HG03060 (cell line): ENCODE results near the gene ANAPC16.
"Not testable (repeated sequence)": the region's sequence is repeated elsewhere in the genome, so short reads cannot be mapped to it uniquely, and the experiment has no call there.

Experiments
- ATAC-seq: cut with Tn5 transposase; IDR thresholded peaks from one replicate; pipeline ENCODE4 v1.9.1; 2021; ENCODE audit warnings: low read depth, moderate number of reproducible peaks; ENCODE audit not compliant: unreplicated experiment

ANAPC16 gene

GRCh38 chr10:72208526-72208925, 7.3 kb upstream of the ANAPC16 start:
- not testable (repeated sequence) for ATAC-seq

GRCh38 chr10:72211381-72211780, 4.4 kb upstream of the ANAPC16 start:
- ATAC-seq = not testable (repeated sequence)

- ATAC-seq = not testable (repeated sequence)
Measured at GRCh38 chr10:72211832-72212231, 4.0 kb upstream of the ANAPC16 start.

- ATAC-seq = no peak
Measured at GRCh38 chr10:72218325-72218724, 2.5 kb downstream of the ANAPC16 start.

GRCh38 chr10:72218726-72219125, 2.9 kb downstream of the ANAPC16 start:
- ATAC-seq = no peak

- no peak for ATAC-seq
Measured at GRCh38 chr10:72219235-72219814, 3.5 kb downstream of the ANAPC16 start.

- ATAC-seq = no peak
Measured at GRCh38 chr10:72220637-72221036, 4.8 kb downstream of the ANAPC16 start.

- no peak for ATAC-seq
Measured at GRCh38 chr10:72221278-72221677, 5.5 kb downstream of the ANAPC16 start.

- no peak for ATAC-seq
Measured at GRCh38 chr10:72223743-72224101, 7.9 kb downstream of the ANAPC16 start.

- not testable (repeated sequence) for ATAC-seq
Measured at GRCh38 chr10:72224191-72224590, 8.4 kb downstream of the ANAPC16 start.

- ATAC-seq = no peak
Measured at GRCh38 chr10:72226418-72227027, 10.7 kb downstream of the ANAPC16 start.

GRCh38 chr10:72227826-72228225, 12.0 kb downstream of the ANAPC16 start:
- ATAC-seq = no peak

- ATAC-seq = no peak
Measured at GRCh38 chr10:72228318-72228751, 12.5 kb downstream of the ANAPC16 start.

- no peak for ATAC-seq
Measured at GRCh38 chr10:72229261-72230251, 13.7 kb downstream of the ANAPC16 start.

- ATAC-seq = no peak
Measured at GRCh38 chr10:72233621-72234020, 17.8 kb downstream of the ANAPC16 start.

- ATAC-seq = no peak
Measured at GRCh38 chr10:72234560-72235095, 18.8 kb downstream of the ANAPC16 start.

- no peak for ATAC-seq
Measured at GRCh38 chr10:72235544-72236279, 19.9 kb downstream of the ANAPC16 start.

- ATAC-seq = no peak
Measured at GRCh38 chr10:72238392-72239175, 22.8 kb downstream of the ANAPC16 start.

GRCh38 chr10:72239409-72239808, 23.6 kb downstream of the ANAPC16 start:
- no peak for ATAC-seq

- ATAC-seq = no peak
Measured at GRCh38 chr10:72240371-72240770, 24.6 kb downstream of the ANAPC16 start.
